ENCODE measurements around the gene NUP88.

GRCh38 chr17:5354886-5355415, 64.5 kb downstream of the NUP88 start:
- TF ChIP-seq CTCF (IDR thresholded peaks at IDR 0.05) (no peak), POLR2AphosphoS5 (IDR thresholded peaks at IDR 0.05; ENCODE audit: low read depth, low read length) (no peak), SIN3A (IDR thresholded peaks at IDR 0.05; ENCODE audit: borderline replicate concordance, insufficient read depth, low read depth, low read length) (no peak), REST (IDR thresholded peaks at IDR 0.05; ENCODE audit: insufficient read depth in 1 of 2, low read depth in 2 of 2, low read length in 1 of 2) (no peak), TCF7L2 (IDR thresholded peaks at IDR 0.05; ENCODE audit: low read depth, low read length) (no peak)

Measured in Panc1 (cell line).